ENCODE data around the gene NAXD.

DNA sequence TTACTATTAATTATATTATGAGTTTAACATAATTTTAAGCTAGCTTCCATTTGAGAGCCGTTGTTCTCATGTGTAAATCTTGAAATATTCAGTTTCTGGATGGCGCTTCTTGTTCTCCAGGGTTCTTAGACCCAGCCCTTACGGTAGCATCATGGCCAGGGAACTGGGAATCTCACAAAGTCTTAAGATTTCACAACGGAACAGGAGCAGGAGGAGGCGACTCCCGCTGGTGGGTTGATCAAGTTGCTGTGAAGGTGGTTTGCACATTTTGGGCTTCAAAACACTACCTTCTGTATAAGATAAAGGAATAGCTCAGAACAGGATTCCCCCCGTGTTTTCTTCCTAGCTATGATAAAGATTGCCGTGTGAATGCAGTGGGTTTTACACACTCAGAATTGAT is 2.8 kb downstream of the NAXD start:
- TF ChIP-seq, protein P1, sequence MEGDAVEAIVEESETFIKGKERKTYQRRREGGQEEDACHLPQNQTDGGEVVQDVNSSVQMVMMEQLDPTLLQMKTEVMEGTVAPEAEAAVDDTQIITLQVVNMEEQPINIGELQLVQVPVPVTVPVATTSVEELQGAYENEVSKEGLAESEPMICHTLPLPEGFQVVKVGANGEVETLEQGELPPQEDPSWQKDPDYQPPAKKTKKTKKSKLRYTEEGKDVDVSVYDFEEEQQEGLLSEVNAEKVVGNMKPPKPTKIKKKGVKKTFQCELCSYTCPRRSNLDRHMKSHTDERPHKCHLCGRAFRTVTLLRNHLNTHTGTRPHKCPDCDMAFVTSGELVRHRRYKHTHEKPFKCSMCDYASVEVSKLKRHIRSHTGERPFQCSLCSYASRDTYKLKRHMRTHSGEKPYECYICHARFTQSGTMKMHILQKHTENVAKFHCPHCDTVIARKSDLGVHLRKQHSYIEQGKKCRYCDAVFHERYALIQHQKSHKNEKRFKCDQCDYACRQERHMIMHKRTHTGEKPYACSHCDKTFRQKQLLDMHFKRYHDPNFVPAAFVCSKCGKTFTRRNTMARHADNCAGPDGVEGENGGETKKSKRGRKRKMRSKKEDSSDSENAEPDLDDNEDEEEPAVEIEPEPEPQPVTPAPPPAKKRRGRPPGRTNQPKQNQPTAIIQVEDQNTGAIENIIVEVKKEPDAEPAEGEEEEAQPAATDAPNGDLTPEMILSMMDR (IDR thresholded peaks at IDR 0.05) = no peak
- TF ChIP-seq POLR2A (IDR thresholded peaks at IDR 0.05) = no peak

All from body of pancreas (tissue), 4 donors.